Upper lobe of left lung (tissue), 4 donors: ENCODE data around the gene PTH.

Experiments
- CTCF ChIP-seq, 6 experiments: fragments of 450-650 bp in 4 of 6; fragments of 200-600 bp in 2 of 6; sonication (generic) in 2 of 6; IDR thresholded peaks; one replicate each; pipeline ENCODE4 v1.5.1; 2016 to 2019; ENCODE audit warnings: antibody characterized with exemption in 6 of 6
- EP300 ChIP-seq, 4 donors: sonication (generic); formaldehyde crosslinking; IDR thresholded peaks; one replicate each; pipeline ENCODE4 v1.5.1; 2017; ENCODE audit warnings: antibody characterized with exemption in 4 of 4, control low read depth in 2 of 4
- POLR2A ChIP-seq, 4 donors: fragments of 450-650 bp; IDR thresholded peaks; one replicate each; pipeline ENCODE4 v1.5.1; 2016 to 2017; ENCODE audit warnings: antibody characterized with exemption in 4 of 4, mild to moderate bottlenecking in 2 of 4
- POLR2AphosphoS5 ChIP-seq, 2 donors: sonication (generic); formaldehyde crosslinking; IDR thresholded peaks; one replicate each; pipeline ENCODE4 v1.5.1; 2017; ENCODE audit warnings: antibody characterized with exemption in 2 of 2

- TF ChIP-seq CTCF (IDR thresholded peaks at IDR 0.05) = no peak
- no peak for TF ChIP-seq POLR2A (IDR thresholded peaks at IDR 0.05)
- TF ChIP-seq POLR2AphosphoS5 (IDR thresholded peaks at IDR 0.05) = no peak
- TF ChIP-seq EP300 (IDR thresholded peaks at IDR 0.05) = no peak
Measured at GRCh38 chr11:13503393-13503792, 7.6 kb upstream of the PTH start.
